ENCODE results near the gene ARHGAP4.

DNA sequence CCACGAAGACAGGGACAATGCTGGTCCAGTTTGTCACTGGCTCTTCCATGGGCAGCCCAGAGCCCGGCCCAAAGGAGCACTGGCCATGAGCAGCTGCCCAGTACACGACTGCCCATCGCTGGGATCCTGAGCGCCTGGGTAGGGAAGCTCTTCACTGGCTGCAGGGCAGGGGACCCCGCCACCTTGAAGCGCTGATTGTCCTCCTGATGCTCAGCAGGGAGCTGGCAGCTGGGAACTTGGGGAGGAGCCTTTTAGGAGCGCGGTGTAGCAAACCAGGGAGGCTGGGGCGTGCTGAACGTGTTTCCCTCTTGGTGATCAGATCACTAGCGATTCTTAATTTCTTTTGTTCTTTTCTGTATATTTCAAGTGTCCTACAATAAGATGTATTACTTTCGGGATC, 41.9 kb downstream of the ARHGAP4 start:
- TF ChIP-seq, protein P1, sequence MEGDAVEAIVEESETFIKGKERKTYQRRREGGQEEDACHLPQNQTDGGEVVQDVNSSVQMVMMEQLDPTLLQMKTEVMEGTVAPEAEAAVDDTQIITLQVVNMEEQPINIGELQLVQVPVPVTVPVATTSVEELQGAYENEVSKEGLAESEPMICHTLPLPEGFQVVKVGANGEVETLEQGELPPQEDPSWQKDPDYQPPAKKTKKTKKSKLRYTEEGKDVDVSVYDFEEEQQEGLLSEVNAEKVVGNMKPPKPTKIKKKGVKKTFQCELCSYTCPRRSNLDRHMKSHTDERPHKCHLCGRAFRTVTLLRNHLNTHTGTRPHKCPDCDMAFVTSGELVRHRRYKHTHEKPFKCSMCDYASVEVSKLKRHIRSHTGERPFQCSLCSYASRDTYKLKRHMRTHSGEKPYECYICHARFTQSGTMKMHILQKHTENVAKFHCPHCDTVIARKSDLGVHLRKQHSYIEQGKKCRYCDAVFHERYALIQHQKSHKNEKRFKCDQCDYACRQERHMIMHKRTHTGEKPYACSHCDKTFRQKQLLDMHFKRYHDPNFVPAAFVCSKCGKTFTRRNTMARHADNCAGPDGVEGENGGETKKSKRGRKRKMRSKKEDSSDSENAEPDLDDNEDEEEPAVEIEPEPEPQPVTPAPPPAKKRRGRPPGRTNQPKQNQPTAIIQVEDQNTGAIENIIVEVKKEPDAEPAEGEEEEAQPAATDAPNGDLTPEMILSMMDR (IDR thresholded peaks at IDR 0.05), result no peak
- TF ChIP-seq POLR2AphosphoS5 (IDR thresholded peaks at IDR 0.05) (no peak), EP300 (IDR thresholded peaks at IDR 0.05; ENCODE audit: low read depth) (no peak), POLR2A (IDR thresholded peaks at IDR 0.05) (no peak)
